ENCODE results near the gene SH3GL3. TPM values are rescaled to one million over a fixed set of nuclear protein-coding genes. Genes with fewer than 3 reads are reported as not detected.

The SH3GL3 gene
- total RNA-seq, 1 donor from 2014 or later, result 2.8 TPM

- no peaks in the 10 kb centered on the region for H3K9me3 Mint-ChIP-seq (ENCODE audit: unreplicated experiment)
- H3K4me3 Mint-ChIP-seq (ENCODE audit: unreplicated experiment), result no peak overlapping the region
- DNase-seq, result no peak
- TF ChIP-seq, protein P1, sequence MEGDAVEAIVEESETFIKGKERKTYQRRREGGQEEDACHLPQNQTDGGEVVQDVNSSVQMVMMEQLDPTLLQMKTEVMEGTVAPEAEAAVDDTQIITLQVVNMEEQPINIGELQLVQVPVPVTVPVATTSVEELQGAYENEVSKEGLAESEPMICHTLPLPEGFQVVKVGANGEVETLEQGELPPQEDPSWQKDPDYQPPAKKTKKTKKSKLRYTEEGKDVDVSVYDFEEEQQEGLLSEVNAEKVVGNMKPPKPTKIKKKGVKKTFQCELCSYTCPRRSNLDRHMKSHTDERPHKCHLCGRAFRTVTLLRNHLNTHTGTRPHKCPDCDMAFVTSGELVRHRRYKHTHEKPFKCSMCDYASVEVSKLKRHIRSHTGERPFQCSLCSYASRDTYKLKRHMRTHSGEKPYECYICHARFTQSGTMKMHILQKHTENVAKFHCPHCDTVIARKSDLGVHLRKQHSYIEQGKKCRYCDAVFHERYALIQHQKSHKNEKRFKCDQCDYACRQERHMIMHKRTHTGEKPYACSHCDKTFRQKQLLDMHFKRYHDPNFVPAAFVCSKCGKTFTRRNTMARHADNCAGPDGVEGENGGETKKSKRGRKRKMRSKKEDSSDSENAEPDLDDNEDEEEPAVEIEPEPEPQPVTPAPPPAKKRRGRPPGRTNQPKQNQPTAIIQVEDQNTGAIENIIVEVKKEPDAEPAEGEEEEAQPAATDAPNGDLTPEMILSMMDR (IDR thresholded peaks at IDR 0.05; ENCODE audit: partially characterized antibody, unreplicated experiment), result no peak
- H3K27ac Mint-ChIP-seq (ENCODE audit: unreplicated experiment), result no peak overlapping the region
- no peaks in the 10 kb centered on the region for H3K4me1 Mint-ChIP-seq (ENCODE audit: low read depth, unreplicated experiment)
- no peaks in the 10 kb centered on the region for H3K36me3 Mint-ChIP-seq (ENCODE audit: unreplicated experiment)
- H3K27me3 Mint-ChIP-seq (ENCODE audit: unreplicated experiment), result no peaks in the 10 kb centered on the region
Observed at GRCh38 chr15:83554558-83554957, 107.4 kb downstream of the SH3GL3 start.

DNA sequence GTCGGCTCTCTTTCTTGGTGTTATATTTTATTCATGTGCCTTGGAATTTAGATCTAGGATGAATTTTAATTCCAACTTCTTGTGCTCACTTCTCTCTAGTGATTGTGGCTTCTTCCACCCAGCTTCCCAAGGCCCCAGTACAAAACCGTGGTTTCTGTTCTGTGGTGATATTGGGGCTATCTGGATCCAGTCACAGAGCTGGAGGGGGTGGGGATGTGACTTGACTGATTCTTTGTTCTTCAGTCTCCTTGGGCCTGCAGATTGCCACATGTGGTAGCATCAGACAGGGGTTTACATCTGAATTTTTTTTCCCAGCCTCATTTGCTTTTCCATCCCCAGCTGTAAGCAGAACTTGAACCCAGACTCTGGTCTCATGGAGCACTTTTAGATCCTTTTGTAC lies 108.2 kb downstream of the SH3GL3 start:
- no peaks in the 10 kb centered on the region for H3K36me3 Mint-ChIP-seq (ENCODE audit: unreplicated experiment)
- no peak overlapping the region for H3K27ac Mint-ChIP-seq (ENCODE audit: unreplicated experiment)
- no peak overlapping the region for H3K4me3 Mint-ChIP-seq (ENCODE audit: unreplicated experiment)
- H3K4me1 Mint-ChIP-seq (ENCODE audit: low read depth, unreplicated experiment), result no peaks in the 10 kb centered on the region
- DNase-seq, result no peak
- H3K27me3 Mint-ChIP-seq (ENCODE audit: unreplicated experiment), result no peaks in the 10 kb centered on the region
- no peaks in the 10 kb centered on the region for H3K9me3 Mint-ChIP-seq (ENCODE audit: unreplicated experiment)
- TF ChIP-seq, protein P1 (IDR thresholded peaks at IDR 0.05; ENCODE audit: partially characterized antibody, unreplicated experiment), result no peak

DNA sequence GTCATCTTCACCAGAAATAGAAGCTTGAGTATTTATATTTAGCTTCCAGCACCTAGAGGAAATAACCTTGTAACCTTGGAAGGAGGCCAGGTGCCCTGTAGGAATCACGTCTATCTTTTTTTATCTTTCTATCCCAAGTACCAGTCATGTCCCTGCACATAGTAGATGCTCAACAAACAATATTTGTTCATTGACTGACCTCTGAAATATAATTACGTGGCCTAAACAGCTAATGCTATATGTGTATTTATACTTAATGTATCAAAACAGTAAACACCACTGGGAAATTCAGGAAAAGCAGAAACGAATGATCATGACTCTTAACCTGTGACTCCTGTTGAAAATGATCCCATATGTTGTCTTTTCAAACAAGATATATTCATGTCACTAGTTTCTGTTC lies 108.9 kb downstream of the SH3GL3 start:
- Mint-ChIP-seq H3K4me3 (ENCODE audit: unreplicated experiment) (no peak overlapping the region), H3K27me3 (ENCODE audit: unreplicated experiment) (no peaks in the 10 kb centered on the region), H3K36me3 (ENCODE audit: unreplicated experiment) (no peaks in the 10 kb centered on the region), H3K9me3 (ENCODE audit: unreplicated experiment) (no peaks in the 10 kb centered on the region), H3K27ac (ENCODE audit: unreplicated experiment) (no peak overlapping the region), H3K4me1 (ENCODE audit: low read depth, unreplicated experiment) (no peaks in the 10 kb centered on the region)
- TF ChIP-seq, protein P1 (IDR thresholded peaks at IDR 0.05; ENCODE audit: partially characterized antibody, unreplicated experiment), result no peak
- DNase-seq, result no peak

- Mint-ChIP-seq H3K9me3 (ENCODE audit: unreplicated experiment) (no peaks in the 10 kb centered on the region), H3K27me3 (ENCODE audit: unreplicated experiment) (no peaks in the 10 kb centered on the region), H3K4me3 (ENCODE audit: unreplicated experiment) (no peak overlapping the region), H3K4me1 (ENCODE audit: low read depth, unreplicated experiment) (no peaks in the 10 kb centered on the region), H3K36me3 (ENCODE audit: unreplicated experiment) (no peaks in the 10 kb centered on the region), H3K27ac (ENCODE audit: unreplicated experiment) (no peak overlapping the region)
- TF ChIP-seq, protein P1 (IDR thresholded peaks at IDR 0.05; ENCODE audit: partially characterized antibody, unreplicated experiment), result no peak
- no peak for DNase-seq
Observed at GRCh38 chr15:83556754-83557153, 109.6 kb downstream of the SH3GL3 start.

- H3K27ac Mint-ChIP-seq (ENCODE audit: unreplicated experiment), result no peak overlapping the region
- H3K4me1 Mint-ChIP-seq (ENCODE audit: low read depth, unreplicated experiment), result no peaks in the 10 kb centered on the region
- H3K27me3 Mint-ChIP-seq (ENCODE audit: unreplicated experiment), result no peaks in the 10 kb centered on the region
- TF ChIP-seq, protein P1 (IDR thresholded peaks at IDR 0.05; ENCODE audit: partially characterized antibody, unreplicated experiment), result no peak
- no peaks in the 10 kb centered on the region for H3K9me3 Mint-ChIP-seq (ENCODE audit: unreplicated experiment)
- H3K4me3 Mint-ChIP-seq (ENCODE audit: unreplicated experiment), result no peak overlapping the region
- H3K36me3 Mint-ChIP-seq (ENCODE audit: unreplicated experiment), result no peaks in the 10 kb centered on the region
- no peak for DNase-seq
Observed at GRCh38 chr15:83558146-83558545, 111.0 kb downstream of the SH3GL3 start.

Measured in glutamatergic neuron (in vitro differentiated cells).